WTC11 (cell line): ENCODE data around the gene CES3.

ENCODE experiments used
- ATF2 ChIP-seq: sonication (generic); formaldehyde crosslinking; IDR thresholded peaks from 2 replicates; pipeline ENCODE4 v1.8.1; 2022; ENCODE audit warnings: low read depth, missing genetic modification reagents, borderline replicate concordance
- CREB1 ChIP-seq: sonication (generic); formaldehyde crosslinking; IDR thresholded peaks from 2 replicates; pipeline ENCODE4 v1.8.0; 2023; ENCODE audit warnings: mild to moderate bottlenecking, missing genetic modification reagents
- CTCF ChIP-seq: fragments of 200-600 bp; IDR thresholded peaks from 2 replicates; pipeline ENCODE4 v1.8.0; 2022; ENCODE audit warnings: antibody characterized with exemption
- E2F5 ChIP-seq: sonication (generic); formaldehyde crosslinking; IDR thresholded peaks from 2 replicates; pipeline ENCODE4 v1.8.1; 2022; ENCODE audit warnings: mild to moderate bottlenecking, moderate library complexity, missing genetic modification reagents
- FOXJ3 ChIP-seq: sonication (generic); formaldehyde crosslinking; IDR thresholded peaks from 2 replicates; pipeline ENCODE4 v1.9.0; 2021; ENCODE audit warnings: missing genetic modification reagents, mild to moderate bottlenecking, borderline replicate concordance
- IRF1 ChIP-seq: sonication (generic); formaldehyde crosslinking; IDR thresholded peaks from 2 replicates; pipeline ENCODE4 v1.8.0; 2023; ENCODE audit warnings: missing genetic modification reagents
- IRF2 ChIP-seq: sonication (generic); formaldehyde crosslinking; IDR thresholded peaks from 2 replicates; pipeline ENCODE4 v1.8.0; 2022; ENCODE audit warnings: low read depth, missing genetic modification reagents, borderline replicate concordance
- MAX ChIP-seq: sonication (generic); formaldehyde crosslinking; IDR thresholded peaks from 2 replicates; pipeline ENCODE4 v1.8.0; 2022; ENCODE audit warnings: mild to moderate bottlenecking, missing genetic modification reagents
- NFE2L1 ChIP-seq: sonication (generic); formaldehyde crosslinking; IDR thresholded peaks from 2 replicates; pipeline ENCODE4 v1.8.1; 2023; ENCODE audit warnings: missing genetic modification reagents
- NR2C2 ChIP-seq: sonication (generic); formaldehyde crosslinking; IDR thresholded peaks from 2 replicates; pipeline ENCODE4 v1.8.0; 2022; ENCODE audit warnings: mild to moderate bottlenecking, missing genetic modification reagents
- SP1 ChIP-seq: sonication (generic); formaldehyde crosslinking; conservative IDR thresholded peaks from 2 replicates; pipeline ENCODE4 v1.8.1; 2022; ENCODE audit warnings: missing genetic modification reagents
- TCF7 ChIP-seq: sonication (generic); formaldehyde crosslinking; IDR thresholded peaks from 2 replicates; pipeline ENCODE4 v1.8.0; 2022; ENCODE audit warnings: mild to moderate bottlenecking, low read depth, missing genetic modification reagents, moderate library complexity

- TF ChIP-seq CTCF (no peak), NFE2L1 (no peak), E2F5 (CRISPR knock-in tag) (no peak), IRF1 (CRISPR knock-in tag) (no peak), ATF2 (CRISPR knock-in tag) (no peak), NR2C2 (CRISPR knock-in tag) (no peak), CREB1 (no peak), IRF2 (CRISPR knock-in tag) (no peak), TCF7 (CRISPR knock-in tag) (no peak), SP1 (CRISPR knock-in tag) (no peak), MAX (CRISPR knock-in tag) (no peak), FOXJ3 (no peak)
These were observed 22.0 kb downstream of the CES3 start for GRCh38 chr16:66983033-66983432.
